Neural cell (in vitro differentiated cells): ENCODE results near the gene MARVELD3. TPM values are rescaled to one million over a fixed set of nuclear protein-coding genes. Genes with fewer than 3 reads are reported as not detected.

Experiments
- H2AFZ ChIP-seq: fragments of 200-600, 300-800 bp; sonication (generic), shearing (Covaris generic); 2 replicates; pipeline ENCODE4 v1.6.0; 2014; ENCODE audit warnings: low read depth, mild to moderate bottlenecking, antibody characterized with exemption, low read length, moderate library complexity
- H3F3A ChIP-seq: fragments of 200-600 bp; shearing (Covaris generic); 2 replicates; pipeline ENCODE4 v1.6.1; 2016; ENCODE audit warnings: mild to moderate bottlenecking, moderate library complexity, mixed read lengths, antibody characterized with exemption, low read length; ENCODE audit not compliant: insufficient read depth, poor library complexity, severe bottlenecking
- H3K27ac ChIP-seq: fragments of 200-600, 300-800 bp; sonication (generic), shearing (Covaris generic); 2 replicates; pipeline ENCODE4 v1.5.1; 2014; ENCODE audit warnings: mild to moderate bottlenecking, low read length, moderate library complexity
- H3K27me3 ChIP-seq: fragments of 300-800, 200-600 bp; sonication (generic), shearing (Covaris generic); 2 replicates; pipeline ENCODE4 v1.6.0; 2014; ENCODE audit warnings: mild to moderate bottlenecking, low read depth, low read length, moderate library complexity; ENCODE audit not compliant: insufficient read depth
- H3K36me3 ChIP-seq: fragments of 300-800, 200-600 bp; sonication (generic), shearing (Covaris generic); 2 replicates; pipeline ENCODE4 v1.5.1; 2014; ENCODE audit warnings: mild to moderate bottlenecking, antibody characterized with exemption, low read length, moderate library complexity; ENCODE audit not compliant: insufficient read depth
- H3K4me2 ChIP-seq: fragments of 300-800, 200-600 bp; sonication (generic), shearing (Covaris generic); 2 replicates; pipeline ENCODE4 v1.6.0; 2014; ENCODE audit warnings: mild to moderate bottlenecking, low read length
- H3K4me3 ChIP-seq: fragments of 300-800, 200-600 bp; sonication (generic), shearing (Covaris generic); 2 replicates; pipeline ENCODE4 v1.5.1; 2014; ENCODE audit warnings: mild to moderate bottlenecking, low read length, moderate library complexity
- H3K79me2 ChIP-seq: fragments of 200-600 bp; shearing (Covaris generic); replicated peaks from 2 replicates; pipeline ENCODE4 v1.6.0; 2014; ENCODE audit warnings: mild to moderate bottlenecking, low read length, moderate library complexity; ENCODE audit not compliant: insufficient read depth
- H3K9ac ChIP-seq: fragments of 300-800, 200-600 bp; sonication (generic), shearing (Covaris generic); 2 replicates; pipeline ENCODE4 v1.6.1; 2016; ENCODE audit warnings: mild to moderate bottlenecking, low read length, mixed read lengths
- H3K9me2 ChIP-seq: fragments of 200-600 bp; shearing (Covaris generic); 2 replicates; pipeline ENCODE4 v1.6.1; 2016; ENCODE audit warnings: mild to moderate bottlenecking, low read length, mixed read lengths; ENCODE audit not compliant: insufficient read depth
- H3K9me3 ChIP-seq: fragments of 200-600, 300-800 bp; sonication (generic), shearing (Covaris generic); 2 replicates; pipeline ENCODE4 v1.6.1; 2016; ENCODE audit warnings: mild to moderate bottlenecking, mixed run types, low read length, moderate library complexity, mixed read lengths
- H4K20me1 ChIP-seq: fragments of 200-600 bp; shearing (Covaris generic); 2 replicates; pipeline ENCODE4 v1.6.1; 2016; ENCODE audit warnings: mild to moderate bottlenecking, mixed run types; ENCODE audit not compliant: insufficient read depth
- CTCF ChIP-seq: fragments of 450-650 bp; IDR thresholded peaks from 2 replicates; pipeline ENCODE4 v1.5.1; 2014; ENCODE audit warnings: antibody characterized with exemption, mild to moderate bottlenecking, moderate library complexity; ENCODE audit not compliant: poor library complexity, severe bottlenecking
- EP300 ChIP-seq: fragments of 450-650 bp; conservative IDR thresholded peaks from 2 replicates; pipeline ENCODE4 v1.6.1; 2014; ENCODE audit warnings: antibody characterized with exemption, mild to moderate bottlenecking, moderate library complexity; ENCODE audit not compliant: poor library complexity, severe bottlenecking
- EZH2 ChIP-seq: fragments of 200-600, 300-800 bp; shearing (Covaris generic), sonication (generic); IDR thresholded peaks from 2 replicates; pipeline ENCODE4 v1.6.1; 2014; ENCODE audit warnings: antibody characterized with exemption, low read length, borderline replicate concordance, mild to moderate bottlenecking; ENCODE audit not compliant: insufficient read depth, poor library complexity, severe bottlenecking
- MXI1 ChIP-seq: fragments of 450-650 bp; conservative IDR thresholded peaks from 2 replicates; pipeline ENCODE4 v1.6.1; 2014; ENCODE audit warnings: antibody characterized with exemption, mild to moderate bottlenecking; ENCODE audit not compliant: poor library complexity, severe bottlenecking
- POLR2AphosphoS5 ChIP-seq: IDR thresholded peaks from 2 replicates; pipeline ENCODE4 v1.6.1; 2012
- RAD21 ChIP-seq: fragments of 450-650 bp; conservative IDR thresholded peaks from 2 replicates; pipeline ENCODE4 v1.6.1; 2014; ENCODE audit warnings: antibody characterized with exemption, mild to moderate bottlenecking, moderate library complexity
- SMC3 ChIP-seq: fragments of 450-650 bp; conservative IDR thresholded peaks from 2 replicates; pipeline ENCODE4 v1.6.1; 2014; ENCODE audit warnings: antibody characterized with exemption, mild to moderate bottlenecking, moderate library complexity; ENCODE audit not compliant: poor library complexity
- TAF1 ChIP-seq: IDR thresholded peaks from 2 replicates; pipeline ENCODE4 v1.6.1; 2012; ENCODE audit warnings: low read depth
- polyA plus RNA-seq: library from polyadenylated mRNA; depleted of rRNA; stranded (reverse); fragments of >200 nt; gene quantifications from 2 replicates; pipeline ENCODE4 v1.2.3, GENCODE V29; 2014
- TF ChIP-seq, protein P1 (sequence below): IDR thresholded peaks from 2 replicates; pipeline ENCODE4 v1.6.1; 2012; ENCODE audit warnings: borderline replicate concordance

Gene MARVELD3
- polyA plus RNA-seq, 1 donor from 2014 or later, result not detected

GRCh38 chr16:71600822-71601221, 25.2 kb upstream of the MARVELD3 start:
- Histone ChIP-seq H3K27ac (no peak overlapping the region), H3K27me3 (no peaks in the 10 kb centered on the region), H3F3A (no peaks in the 10 kb centered on the region), H3K4me3 (no peak overlapping the region), H3K9me2 (no peaks in the 10 kb centered on the region), H2AFZ (no peak overlapping the region), H3K9me3 (no peaks in the 10 kb centered on the region), H4K20me1 (no peaks in the 10 kb centered on the region), H3K79me2 (no peaks in the 10 kb centered on the region), H3K9ac (no peak overlapping the region), H3K4me2 (no peak overlapping the region), H3K36me3 (no peaks in the 10 kb centered on the region)
- TF ChIP-seq SMC3 (no peak), POLR2AphosphoS5 (no peak), TAF1 (no peak), RAD21 (no peak), EP300 (no peak), MXI1 (no peak), CTCF (no peak), EZH2 (no peak)
- TF ChIP-seq, protein P1, sequence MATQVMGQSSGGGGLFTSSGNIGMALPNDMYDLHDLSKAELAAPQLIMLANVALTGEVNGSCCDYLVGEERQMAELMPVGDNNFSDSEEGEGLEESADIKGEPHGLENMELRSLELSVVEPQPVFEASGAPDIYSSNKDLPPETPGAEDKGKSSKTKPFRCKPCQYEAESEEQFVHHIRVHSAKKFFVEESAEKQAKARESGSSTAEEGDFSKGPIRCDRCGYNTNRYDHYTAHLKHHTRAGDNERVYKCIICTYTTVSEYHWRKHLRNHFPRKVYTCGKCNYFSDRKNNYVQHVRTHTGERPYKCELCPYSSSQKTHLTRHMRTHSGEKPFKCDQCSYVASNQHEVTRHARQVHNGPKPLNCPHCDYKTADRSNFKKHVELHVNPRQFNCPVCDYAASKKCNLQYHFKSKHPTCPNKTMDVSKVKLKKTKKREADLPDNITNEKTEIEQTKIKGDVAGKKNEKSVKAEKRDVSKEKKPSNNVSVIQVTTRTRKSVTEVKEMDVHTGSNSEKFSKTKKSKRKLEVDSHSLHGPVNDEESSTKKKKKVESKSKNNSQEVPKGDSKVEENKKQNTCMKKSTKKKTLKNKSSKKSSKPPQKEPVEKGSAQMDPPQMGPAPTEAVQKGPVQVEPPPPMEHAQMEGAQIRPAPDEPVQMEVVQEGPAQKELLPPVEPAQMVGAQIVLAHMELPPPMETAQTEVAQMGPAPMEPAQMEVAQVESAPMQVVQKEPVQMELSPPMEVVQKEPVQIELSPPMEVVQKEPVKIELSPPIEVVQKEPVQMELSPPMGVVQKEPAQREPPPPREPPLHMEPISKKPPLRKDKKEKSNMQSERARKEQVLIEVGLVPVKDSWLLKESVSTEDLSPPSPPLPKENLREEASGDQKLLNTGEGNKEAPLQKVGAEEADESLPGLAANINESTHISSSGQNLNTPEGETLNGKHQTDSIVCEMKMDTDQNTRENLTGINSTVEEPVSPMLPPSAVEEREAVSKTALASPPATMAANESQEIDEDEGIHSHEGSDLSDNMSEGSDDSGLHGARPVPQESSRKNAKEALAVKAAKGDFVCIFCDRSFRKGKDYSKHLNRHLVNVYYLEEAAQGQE, result no peak

- TF ChIP-seq CTCF (no peak), RAD21 (no peak), SMC3 (no peak), MXI1 (no peak), EP300 (no peak), EZH2 (no peak), POLR2AphosphoS5 (no peak)
- TF ChIP-seq, protein P1, result no peak
These were observed 16.9 kb upstream of the MARVELD3 start for GRCh38 chr16:71609066-71609465.

More at GRCh38 chr16:71609066-71609465, 16.9 kb upstream of the MARVELD3 start:
- Histone ChIP-seq H4K20me1 (no peaks in the 10 kb centered on the region), H2AFZ (no peak overlapping the region), H3K79me2 (no peaks in the 10 kb centered on the region), H3K36me3 (no peaks in the 10 kb centered on the region), H3K9me2 (no peaks in the 10 kb centered on the region), H3K4me2 (no peak overlapping the region), H3F3A (no peaks in the 10 kb centered on the region), H3K27ac (no peak overlapping the region), H3K9ac (no peak overlapping the region), H3K9me3 (no peaks in the 10 kb centered on the region), H3K27me3 (no peaks in the 10 kb centered on the region), H3K4me3 (no peak overlapping the region)
